K562 (cell line): ENCODE measurements around the gene PPP1R10. TPM values are rescaled to one million over a fixed set of nuclear protein-coding genes. Genes with fewer than 3 reads are reported as not detected.

Experiments
- ELF4 ChIP-seq: fragments of 450-650 bp; formaldehyde crosslinking; IDR thresholded peaks from 2 replicates; pipeline ENCODE4 v1.4.0; 2022; ENCODE audit warnings: missing genetic modification characterization
- ETS1 ChIP-seq: conservative IDR thresholded peaks from 2 replicates; pipeline ENCODE4 v1.6.1; 2011; ENCODE audit warnings: low read depth, mild to moderate bottlenecking, low read length; ENCODE audit not compliant: control insufficient read depth
- EWSR1 ChIP-seq: fragments of 450-650 bp; IDR thresholded peaks from 2 replicates; pipeline ENCODE4 v1.6.1; 2018; ENCODE audit warnings: borderline replicate concordance, mild to moderate bottlenecking, low read depth, moderate library complexity; ENCODE audit not compliant: partially characterized antibody
- KLF1 ChIP-seq: fragments of 450-650 bp; IDR thresholded peaks from 2 replicates; pipeline ENCODE4 v1.6.1; 2016; ENCODE audit warnings: missing genetic modification characterization, missing compliant biosample characterization
- PYGO2 ChIP-seq: fragments of 450-650 bp; IDR thresholded peaks from 2 replicates; pipeline ENCODE4 v1.6.1; 2016; ENCODE audit warnings: mild to moderate bottlenecking, missing genetic modification characterization, moderate library complexity, missing compliant biosample characterization
- STAG1 ChIP-seq: sonication (generic); formaldehyde crosslinking; IDR thresholded peaks from 2 replicates; pipeline ENCODE4 v1.5.0; 2020; ENCODE audit warnings: missing genetic modification reagents, borderline replicate concordance
- TBL1XR1 ChIP-seq, 2 experiments: IDR thresholded peaks; 2 replicates each; pipeline ENCODE4 v1.6.1; 2012; ENCODE audit warnings: improper control_type of control experiment in 2 of 2, low read length in 2 of 2, mild to moderate bottlenecking in 1 of 2
- ZNF639 ChIP-seq, 2 experiments: fragments of 200-800 bp in 1 of 2; sonication (Bioruptor generic) in 1 of 2; sonication (generic) in 1 of 2; formaldehyde crosslinking in 1 of 2; IDR thresholded peaks in 1 of 2; conservative IDR thresholded peaks in 1 of 2; 2 replicates each; pipeline versions ENCODE4 v1.5.0 to v1.6.1; 2016 to 2020; ENCODE audit warnings: missing compliant biosample characterization in 1 of 2, missing genetic modification characterization in 1 of 2, missing genetic modification reagents in 1 of 2
- ZNF778 ChIP-seq: fragments of 450-650 bp; formaldehyde crosslinking; IDR thresholded peaks from 2 replicates; pipeline ENCODE4 v1.4.0; 2020; ENCODE audit warnings: mild to moderate bottlenecking, moderate library complexity
- polyA plus RNA-seq, 8 experiments: library from polyadenylated mRNA; depleted of rRNA in 4 of 8; stranded (reverse) in 5 of 8; unstranded in 3 of 8; fragments of >200 nt; fragmentation: Nextera tagmentation in 2 of 8; fragmentation: Illumina TruSeq in 1 of 8; extraction: Ambion mirVana in 2 of 8; extraction: Trizol in 1 of 8; gene quantifications; 2 replicates each; pipeline versions ENCODE4 v1.2.1 to v1.2.3, GENCODE V29; 2011 to 2014; ENCODE audit warnings: inconsistent platforms in 1 of 8, missing spikeins in 1 of 8
- total RNA-seq, 7 experiments: library from RNA; depleted of rRNA in 6 of 7; stranded (reverse); fragments of >200 nt in 6 of 7; fragmentation: Illumina TruSeq in 2 of 7; extraction: Trizol in 2 of 7; gene quantifications; 2 replicates each; pipeline versions ENCODE4 v1.2.1 to v1.2.3, GENCODE V29; 2011 to 2021; ENCODE audit warnings: low replicate concordance in 1 of 7
- TF ChIP-seq, protein P1 (sequence below): sonication (generic); formaldehyde crosslinking; IDR thresholded peaks from 2 replicates; pipeline ENCODE4 v1.8.0; 2023; ENCODE audit warnings: mild to moderate bottlenecking, missing genetic modification reagents
- TF ChIP-seq, protein P2 (sequence below): sonication (generic); formaldehyde crosslinking; IDR thresholded peaks from 2 replicates; pipeline ENCODE4 v1.8.1; 2023; ENCODE audit warnings: mild to moderate bottlenecking, missing genetic modification reagents, moderate library complexity
- TF ChIP-seq, protein P3 (sequence below): sonication (generic); formaldehyde crosslinking; IDR thresholded peaks from 2 replicates; pipeline ENCODE4 v1.9.0; 2022; ENCODE audit warnings: mild to moderate bottlenecking, missing genetic modification reagents

Gene PPP1R10
- total and polyA plus RNA-seq, 9 of the 15 experiments (the other 6 are each of a cell fraction or from before 2014, with no cell fraction given): 14.1 to 65.5 (median 32.6) TPM

GRCh38 chr6:30646450-30647241 lies 29.6 kb upstream of the PPP1R10 start, which contains the start of gene C6orf136 (continued):
- TF ChIP-seq EWSR1 (no peak), PYGO2 (no peak), STAG1 (no peak), ELF4 (CRISPR knock-in tag) (no peak), ZNF778 (CRISPR knock-in tag) (no peak), ZNF639 (CRISPR knock-in tag; conservative IDR thresholded peaks at IDR 0.05 in 1 of 2, IDR thresholded peaks at IDR 0.05 in 1 of 2) (0 out of 4 replicates have a peak, but pooled peaks of 1 of the 2 experiments have one; percentile 17), TBL1XR1 (IDR thresholded peaks at IDR 0.05; ENCODE audit: low read length in 2 of 2) (peak in 1 of 2 experiments; percentile 10; a peak in 1 of 4 replicates), KLF1 (tag) (no peak), ETS1 (no peak)
- TF ChIP-seq, protein P1, sequence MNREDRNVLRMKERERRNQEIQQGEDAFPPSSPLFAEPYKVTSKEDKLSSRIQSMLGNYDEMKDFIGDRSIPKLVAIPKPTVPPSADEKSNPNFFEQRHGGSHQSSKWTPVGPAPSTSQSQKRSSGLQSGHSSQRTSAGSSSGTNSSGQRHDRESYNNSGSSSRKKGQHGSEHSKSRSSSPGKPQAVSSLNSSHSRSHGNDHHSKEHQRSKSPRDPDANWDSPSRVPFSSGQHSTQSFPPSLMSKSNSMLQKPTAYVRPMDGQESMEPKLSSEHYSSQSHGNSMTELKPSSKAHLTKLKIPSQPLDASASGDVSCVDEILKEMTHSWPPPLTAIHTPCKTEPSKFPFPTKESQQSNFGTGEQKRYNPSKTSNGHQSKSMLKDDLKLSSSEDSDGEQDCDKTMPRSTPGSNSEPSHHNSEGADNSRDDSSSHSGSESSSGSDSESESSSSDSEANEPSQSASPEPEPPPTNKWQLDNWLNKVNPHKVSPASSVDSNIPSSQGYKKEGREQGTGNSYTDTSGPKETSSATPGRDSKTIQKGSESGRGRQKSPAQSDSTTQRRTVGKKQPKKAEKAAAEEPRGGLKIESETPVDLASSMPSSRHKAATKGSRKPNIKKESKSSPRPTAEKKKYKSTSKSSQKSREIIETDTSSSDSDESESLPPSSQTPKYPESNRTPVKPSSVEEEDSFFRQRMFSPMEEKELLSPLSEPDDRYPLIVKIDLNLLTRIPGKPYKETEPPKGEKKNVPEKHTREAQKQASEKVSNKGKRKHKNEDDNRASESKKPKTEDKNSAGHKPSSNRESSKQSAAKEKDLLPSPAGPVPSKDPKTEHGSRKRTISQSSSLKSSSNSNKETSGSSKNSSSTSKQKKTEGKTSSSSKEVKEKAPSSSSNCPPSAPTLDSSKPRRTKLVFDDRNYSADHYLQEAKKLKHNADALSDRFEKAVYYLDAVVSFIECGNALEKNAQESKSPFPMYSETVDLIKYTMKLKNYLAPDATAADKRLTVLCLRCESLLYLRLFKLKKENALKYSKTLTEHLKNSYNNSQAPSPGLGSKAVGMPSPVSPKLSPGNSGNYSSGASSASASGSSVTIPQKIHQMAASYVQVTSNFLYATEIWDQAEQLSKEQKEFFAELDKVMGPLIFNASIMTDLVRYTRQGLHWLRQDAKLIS: no peak
- TF ChIP-seq, protein P2, sequence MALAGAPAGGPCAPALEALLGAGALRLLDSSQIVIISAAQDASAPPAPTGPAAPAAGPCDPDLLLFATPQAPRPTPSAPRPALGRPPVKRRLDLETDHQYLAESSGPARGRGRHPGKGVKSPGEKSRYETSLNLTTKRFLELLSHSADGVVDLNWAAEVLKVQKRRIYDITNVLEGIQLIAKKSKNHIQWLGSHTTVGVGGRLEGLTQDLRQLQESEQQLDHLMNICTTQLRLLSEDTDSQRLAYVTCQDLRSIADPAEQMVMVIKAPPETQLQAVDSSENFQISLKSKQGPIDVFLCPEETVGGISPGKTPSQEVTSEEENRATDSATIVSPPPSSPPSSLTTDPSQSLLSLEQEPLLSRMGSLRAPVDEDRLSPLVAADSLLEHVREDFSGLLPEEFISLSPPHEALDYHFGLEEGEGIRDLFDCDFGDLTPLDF: no peak
- TF ChIP-seq, protein P3, sequence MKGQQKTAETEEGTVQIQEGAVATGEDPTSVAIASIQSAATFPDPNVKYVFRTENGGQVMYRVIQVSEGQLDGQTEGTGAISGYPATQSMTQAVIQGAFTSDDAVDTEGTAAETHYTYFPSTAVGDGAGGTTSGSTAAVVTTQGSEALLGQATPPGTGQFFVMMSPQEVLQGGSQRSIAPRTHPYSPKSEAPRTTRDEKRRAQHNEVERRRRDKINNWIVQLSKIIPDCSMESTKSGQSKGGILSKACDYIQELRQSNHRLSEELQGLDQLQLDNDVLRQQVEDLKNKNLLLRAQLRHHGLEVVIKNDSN (CRISPR knock-in tag): no peak
